Measurements from ENCODE around the gene SLC22A1. TPM values are rescaled to one million over a fixed set of nuclear protein-coding genes. Genes with fewer than 3 reads are reported as not detected.

The SLC22A1 gene
- total and polyA plus RNA-seq, 2 of the 8 experiments (the other 6 are each of a cell fraction or from before 2014, with no cell fraction given) = 0.12 to 0.45 TPM

- TF ChIP-seq CHD7 (IDR thresholded peaks at IDR 0.05; ENCODE audit: insufficient replicate concordance, low read length) (no peak), NRF1 (IDR thresholded peaks at IDR 0.05; ENCODE audit: low read depth, low read length) (no peak), CHD1 (IDR thresholded peaks at IDR 0.05; ENCODE audit: low read depth, low read length) (no peak), JUND (IDR thresholded peaks at IDR 0.05; ENCODE audit: low read length) (no peak), SRF (IDR thresholded peaks at IDR 0.05; ENCODE audit: low read depth, low read length) (no peak), GABPA (IDR thresholded peaks at IDR 0.05; ENCODE audit: borderline replicate concordance, insufficient read depth, low read length) (no peak), RXRA (IDR thresholded peaks at IDR 0.05; ENCODE audit: insufficient read depth, low read depth, low read length) (no peak), CEBPB (IDR thresholded peaks at IDR 0.05; ENCODE audit: low read depth, low read length) (no peak)
Measured at GRCh38 chr6:160078883-160079685, 42.5 kb upstream of the SLC22A1 start (continued).
